Neural crest cell (in vitro differentiated cells): ENCODE measurements around the gene PPM1H. TPM values are rescaled to one million over a fixed set of nuclear protein-coding genes. Genes with fewer than 3 reads are reported as not detected.

Experiments used
- DNase-seq: peaks from one replicate; pipeline ENCODE4 v3.0.0; 2021; ENCODE audit warnings: low read depth, mixed read lengths, low spot score
- H3K27ac Mint-ChIP-seq: one replicate; pipeline ENCODE4 v1.8.0; 2021; ENCODE audit warnings: mild to moderate bottlenecking, mixed read lengths; ENCODE audit not compliant: unreplicated experiment
- H3K27me3 Mint-ChIP-seq: 2 replicates; pipeline ENCODE4 v1.8.0; 2021; ENCODE audit warnings: low read depth, mild to moderate bottlenecking, mixed read lengths
- H3K36me3 Mint-ChIP-seq: 2 replicates; pipeline ENCODE4 v1.8.0; 2021; ENCODE audit warnings: low read depth, mild to moderate bottlenecking, mixed read lengths
- H3K4me1 Mint-ChIP-seq: 2 replicates; pipeline ENCODE4 v1.8.0; 2021; ENCODE audit warnings: mixed read lengths
- H3K4me3 Mint-ChIP-seq: one replicate; pipeline ENCODE4 v1.8.0; 2021; ENCODE audit warnings: mild to moderate bottlenecking, mixed read lengths
- H3K9me3 Mint-ChIP-seq: 2 replicates; pipeline ENCODE4 v1.8.0; 2021; ENCODE audit warnings: mixed read lengths
- CTCF ChIP-seq: fragments of 200-600 bp; sonication (generic); conservative IDR thresholded peaks from 2 replicates; pipeline ENCODE4 v1.5.0; 2021; ENCODE audit warnings: antibody characterized with exemption, mild to moderate bottlenecking
- total RNA-seq: library from RNA; stranded (reverse); gene quantifications from 2 replicates; pipeline ENCODE4 v1.2.1, GENCODE V29; 2021

The PPM1H gene
- total RNA-seq, 1 donor from 2014 or later, result 3.5 TPM

- no peak for DNase-seq
- no peaks in the 10 kb centered on the region for H3K36me3 Mint-ChIP-seq
- H3K9me3 Mint-ChIP-seq, result no peaks in the 10 kb centered on the region
- no peak overlapping the region for H3K4me3 Mint-ChIP-seq
- no peak for TF ChIP-seq CTCF
- H3K4me1 Mint-ChIP-seq, result no peaks in the 10 kb centered on the region
- peaks cover 5% of the 10 kb centered on the region for H3K27me3 Mint-ChIP-seq
- no peak overlapping the region for H3K27ac Mint-ChIP-seq
These were observed 57.9 kb downstream of the PPM1H start for GRCh38 chr12:62876938-62877548.

DNA sequence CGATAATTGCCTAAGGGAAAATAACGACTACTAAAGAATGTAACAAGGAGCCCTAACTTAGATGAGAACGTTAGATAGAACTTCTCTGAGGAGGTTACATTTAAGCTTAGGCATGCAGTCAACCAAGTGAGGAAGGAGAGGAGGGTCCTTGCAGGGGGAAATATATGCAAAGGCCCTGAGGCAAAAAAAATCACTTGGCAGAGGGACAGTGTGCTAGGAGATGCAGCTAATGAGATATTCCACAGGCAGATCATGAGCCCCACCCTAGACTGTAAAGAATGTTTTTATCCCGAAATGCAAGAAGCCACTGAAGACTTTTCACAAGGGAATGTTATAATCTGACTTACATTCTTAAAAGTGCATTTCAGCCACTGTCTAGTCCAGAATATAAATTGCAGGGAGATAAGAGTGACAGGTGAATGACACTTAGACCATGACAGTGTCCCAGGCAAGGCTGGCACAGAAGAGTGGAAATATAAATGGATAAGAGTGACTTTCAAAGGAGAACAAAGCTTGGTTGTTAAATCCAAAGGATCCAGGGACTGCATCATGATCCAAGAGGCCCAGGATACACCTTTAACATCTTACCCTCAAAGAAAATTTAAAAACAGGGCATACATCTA is 61.0 kb downstream of the PPM1H start:
- Mint-ChIP-seq H3K4me1 (no peaks in the 10 kb centered on the region), H3K27ac (no peak overlapping the region), H3K9me3 (peaks cover 11% of the 10 kb centered on the region), H3K27me3 (no peaks in the 10 kb centered on the region), H3K4me3 (no peak overlapping the region), H3K36me3 (no peaks in the 10 kb centered on the region)
- no peak for TF ChIP-seq CTCF
- no peak for DNase-seq

- Mint-ChIP-seq H3K27me3 (no peaks in the 10 kb centered on the region), H3K36me3 (no peaks in the 10 kb centered on the region), H3K4me1 (no peaks in the 10 kb centered on the region), H3K4me3 (no peak overlapping the region), H3K27ac (no peak overlapping the region), H3K9me3 (peaks cover 11% of the 10 kb centered on the region)
- DNase-seq, result no peak
- TF ChIP-seq CTCF, result no peak
These were observed 61.7 kb downstream of the PPM1H start for GRCh38 chr12:62873116-62873825.

DNA sequence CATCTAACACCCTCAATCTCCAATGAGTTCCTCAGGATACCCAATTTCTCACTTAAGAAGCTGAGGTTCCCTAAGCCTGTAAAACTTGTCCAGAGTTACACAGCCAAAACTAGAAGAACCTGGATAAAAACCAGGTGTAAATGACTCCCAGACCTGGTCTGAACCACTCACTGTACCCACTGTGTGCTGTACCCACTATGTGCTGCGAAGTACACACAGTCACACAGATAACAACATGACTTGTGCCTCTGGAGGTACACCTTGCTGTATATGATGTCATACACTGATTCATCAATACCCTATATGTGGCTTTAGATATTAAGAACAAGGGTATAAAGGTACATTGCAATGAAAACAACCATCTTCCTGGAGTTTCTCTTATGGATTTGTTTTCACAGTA is 66.1 kb downstream of the PPM1H start:
- no peaks in the 10 kb centered on the region for H3K4me1 Mint-ChIP-seq

More for the DNA sequence above, 66.1 kb downstream of the PPM1H start:
- Mint-ChIP-seq H3K9me3 (peaks cover 11% of the 10 kb centered on the region), H3K36me3 (no peaks in the 10 kb centered on the region), H3K4me3 (no peak overlapping the region), H3K27me3 (no peaks in the 10 kb centered on the region), H3K27ac (no peak overlapping the region)
- no peak for DNase-seq
- no peak for TF ChIP-seq CTCF
